Tongue (tissue), 2 donors: ENCODE measurements around the gene GPAT2. TPM values are rescaled to one million over a fixed set of nuclear protein-coding genes. Genes with fewer than 3 reads are reported as not detected.
"Not testable (repeated sequence)": the region's sequence is repeated elsewhere in the genome, so short reads cannot be mapped to it uniquely, and the experiment has no call there.

Source experiments
- DNase-seq: peaks from one replicate; pipeline ENCODE4 v3.0.0-alpha.2; 2015
- total RNA-seq: library from RNA; depleted of rRNA; stranded (reverse); fragments of >200 nt; gene quantifications from one replicate; pipeline ENCODE4 v1.2.3, GENCODE V29; 2014

Gene GPAT2
- total RNA-seq, 1 donor from 2014 or later: 2.8 TPM

DNA sequence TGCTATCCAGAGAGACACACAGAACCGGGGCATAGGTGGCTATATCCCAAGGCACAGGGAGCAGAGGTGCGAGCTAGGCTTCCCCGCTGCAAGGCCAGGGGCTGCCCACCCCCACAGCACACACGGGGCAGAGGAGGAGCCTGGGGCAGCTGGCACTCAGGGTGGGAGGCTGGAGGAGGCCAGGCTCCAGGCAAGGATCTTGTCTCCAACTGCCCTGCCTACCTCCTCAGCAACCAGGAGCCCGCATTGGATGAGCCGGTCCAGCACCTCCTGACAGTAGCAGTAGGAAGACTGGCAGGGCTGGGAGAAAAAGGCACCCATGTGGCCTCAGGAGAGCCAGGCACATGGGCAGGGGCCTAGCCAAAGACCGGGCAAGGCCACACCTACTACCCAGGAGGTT, 11.0 kb downstream of the GPAT2 start:
- DNase-seq: not testable (repeated sequence)

DNA sequence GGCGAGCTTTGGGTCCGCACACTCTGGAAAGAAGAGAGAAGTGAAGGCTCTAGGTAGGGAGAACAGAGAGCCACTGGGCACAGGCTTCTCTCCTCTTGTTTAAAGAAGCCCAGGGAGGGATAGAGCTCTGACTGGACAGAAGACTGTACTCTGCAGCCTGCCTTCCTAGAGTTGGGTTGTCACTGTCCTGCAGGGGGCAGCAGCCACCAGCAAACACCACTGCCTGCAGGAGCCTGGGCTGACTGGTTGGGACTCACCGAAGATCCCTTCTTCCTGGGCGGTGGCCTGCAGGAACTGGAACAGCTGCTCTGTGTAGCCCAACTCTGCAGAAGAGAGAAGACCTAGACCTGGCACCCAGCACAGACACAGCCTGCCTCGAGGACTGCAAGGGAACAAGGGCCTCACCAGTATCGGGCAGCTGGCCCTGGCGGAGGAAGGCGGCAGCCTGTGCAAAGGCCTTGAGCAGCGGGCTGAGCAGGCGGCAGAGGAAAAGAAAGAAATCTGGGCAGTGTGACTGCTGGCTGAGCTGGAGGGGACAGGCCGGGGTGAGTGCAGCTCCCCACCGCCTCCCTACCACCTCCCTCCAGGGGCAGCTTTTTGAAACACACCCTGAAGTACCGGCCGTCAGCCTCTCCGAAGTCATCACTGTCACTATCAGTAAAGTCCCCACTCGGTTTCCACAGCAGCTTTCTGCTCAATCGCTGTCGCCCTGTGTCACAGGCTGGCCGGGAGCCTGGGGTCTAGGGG, 11.8 kb downstream of the GPAT2 start:
- peak; percentile 95 for DNase-seq

DNA sequence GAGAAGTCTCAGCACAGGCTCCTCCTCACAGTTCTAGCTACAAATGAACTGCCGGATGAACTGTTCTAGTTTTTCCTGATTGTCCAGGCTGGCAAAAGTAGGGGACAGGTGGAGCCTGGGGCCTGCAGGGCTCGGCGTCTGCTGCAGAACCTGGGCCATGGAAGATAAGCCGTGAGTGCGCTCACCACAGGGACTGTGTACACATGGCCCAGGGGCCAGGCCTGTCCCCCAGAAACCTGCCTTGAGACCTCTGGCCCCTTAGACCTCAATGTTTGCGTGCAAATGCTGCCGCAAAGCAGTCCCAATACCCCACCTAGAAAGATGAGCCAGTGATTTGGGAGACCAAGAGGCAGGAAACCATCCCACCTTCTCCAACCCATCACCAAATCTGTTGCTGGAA, 12.6 kb downstream of the GPAT2 start:
- DNase-seq: not testable (repeated sequence)

DNA sequence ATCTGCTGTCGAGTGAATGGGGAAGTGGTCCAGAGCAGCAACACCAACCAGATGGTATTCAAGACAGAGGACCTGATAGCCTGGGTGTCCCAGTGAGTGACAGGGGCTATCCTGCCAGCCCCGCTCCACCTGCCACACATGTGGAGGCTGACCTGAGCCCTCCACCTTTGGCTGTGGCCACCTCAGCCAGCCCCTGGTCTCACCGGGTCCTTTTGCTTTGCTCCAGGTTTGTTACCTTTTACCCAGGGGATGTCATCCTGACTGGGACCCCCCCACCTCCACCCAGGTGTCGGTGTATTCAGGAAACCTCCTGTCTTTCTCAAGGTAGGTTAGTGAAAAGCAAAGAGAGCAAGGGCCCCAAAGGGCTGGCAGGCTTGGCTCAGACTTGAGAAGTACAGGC, 13.6 kb downstream of the GPAT2 start:
- not testable (repeated sequence) for DNase-seq

DNA sequence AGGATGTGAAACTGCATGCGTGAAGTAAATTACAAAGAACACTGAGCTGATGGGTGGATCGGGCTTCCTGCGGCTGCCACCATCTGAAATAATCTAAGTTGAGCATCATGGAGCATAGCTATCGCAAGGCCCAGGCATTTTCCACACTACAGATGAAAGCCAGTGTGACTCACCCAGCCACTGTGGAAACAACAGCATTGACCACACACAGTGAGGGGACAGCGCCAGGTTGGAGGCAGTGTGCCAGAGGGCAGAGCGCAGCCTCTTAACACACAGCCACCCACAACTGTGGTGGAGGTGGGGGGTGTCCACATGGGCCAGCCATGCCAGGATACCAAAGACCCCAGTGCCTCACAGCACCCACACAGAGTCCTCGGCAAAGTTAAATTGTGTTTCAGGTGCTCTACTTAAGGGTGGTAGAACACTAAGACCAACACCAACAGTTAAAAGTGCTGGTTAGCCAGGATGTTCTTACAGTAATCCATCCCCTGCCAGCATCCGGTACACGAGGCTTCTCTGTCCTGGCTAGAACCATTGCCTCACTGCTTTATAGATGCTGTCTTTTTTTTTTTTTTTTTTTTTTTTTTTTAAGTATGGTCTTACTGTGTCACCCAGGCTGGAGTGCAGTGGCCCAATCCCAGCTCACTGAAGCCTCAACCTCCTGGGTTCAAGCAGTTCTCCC, 14.7 kb downstream of the GPAT2 start:
- not testable (repeated sequence) for DNase-seq

DNA sequence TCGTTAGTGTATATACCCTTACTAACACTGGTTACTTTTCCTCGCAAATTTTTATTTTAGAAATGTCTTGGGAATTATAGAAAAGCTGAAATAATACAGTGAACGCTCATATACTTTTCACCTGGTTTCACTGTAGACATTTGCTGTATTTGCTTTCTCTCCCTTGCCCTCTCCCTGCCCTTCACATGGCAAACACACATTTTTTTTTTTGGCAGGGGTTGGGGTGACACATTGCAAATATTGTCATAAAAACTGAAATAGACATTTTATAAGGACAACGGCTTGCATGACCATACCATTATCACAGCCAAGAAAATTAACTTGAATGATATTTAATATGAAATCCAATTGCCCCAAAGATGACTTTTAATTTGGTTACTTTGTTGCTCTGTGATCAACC, 18.4 kb downstream of the GPAT2 start:
- not testable (repeated sequence) for DNase-seq

DNA sequence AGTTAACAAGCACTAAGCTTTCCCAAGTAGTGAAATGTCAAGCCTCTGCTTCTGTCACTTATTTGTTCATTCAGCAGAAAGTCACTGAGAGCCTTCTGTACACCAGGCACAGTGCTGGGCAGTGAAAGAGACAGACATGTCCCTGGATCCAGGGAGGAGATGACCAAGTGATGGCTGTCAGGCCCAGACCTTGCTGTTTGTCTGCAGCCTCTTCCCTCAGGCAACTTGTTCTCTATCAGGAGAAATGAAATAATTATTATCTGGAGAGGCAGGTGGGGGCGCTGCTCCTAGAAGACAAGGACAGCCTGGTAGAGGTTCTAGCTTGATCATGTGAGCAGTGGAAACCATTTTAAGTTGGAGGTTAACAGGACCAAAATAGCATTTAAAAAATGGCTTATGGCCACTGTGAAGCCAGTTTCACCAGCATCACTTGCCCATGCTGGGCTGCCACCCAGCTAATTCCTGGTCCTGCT, 21.9 kb downstream of the GPAT2 start:
- DNase-seq: not testable (repeated sequence)

DNA sequence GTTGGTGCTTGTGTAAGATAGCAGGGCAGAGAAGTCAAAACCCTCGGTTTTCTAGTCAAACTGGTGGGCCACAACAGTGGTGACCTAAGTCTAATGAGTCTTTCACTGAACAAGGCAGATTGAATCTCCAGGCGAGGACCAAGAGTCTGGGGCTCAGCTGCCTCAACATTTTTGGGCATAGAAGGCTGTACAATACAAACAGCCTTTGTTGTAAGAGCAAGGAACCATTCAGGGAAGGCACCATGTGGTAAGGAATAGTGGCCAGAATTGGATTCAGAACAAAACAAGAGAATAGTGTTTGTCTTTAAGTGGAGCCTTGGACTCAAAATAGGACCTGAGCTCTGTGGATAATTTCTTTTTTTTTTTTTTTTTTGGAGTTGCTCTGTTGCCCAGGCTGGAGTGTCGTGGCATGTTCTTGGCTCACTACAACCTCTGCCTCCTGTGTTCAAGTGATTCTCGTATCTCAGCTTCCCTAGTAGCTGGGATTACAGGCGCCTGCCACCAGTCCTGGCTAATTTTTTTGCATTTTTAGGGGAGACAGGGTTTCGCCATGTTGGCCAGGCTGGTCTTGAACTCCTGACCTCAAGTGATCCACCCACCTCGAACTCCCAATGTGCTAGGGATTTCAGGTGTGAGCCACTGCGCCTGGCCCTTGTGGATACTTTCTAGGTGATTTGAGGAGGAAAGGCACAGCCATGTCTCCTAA, 22.5 kb downstream of the GPAT2 start:
- peak; percentile 36 for DNase-seq

DNA sequence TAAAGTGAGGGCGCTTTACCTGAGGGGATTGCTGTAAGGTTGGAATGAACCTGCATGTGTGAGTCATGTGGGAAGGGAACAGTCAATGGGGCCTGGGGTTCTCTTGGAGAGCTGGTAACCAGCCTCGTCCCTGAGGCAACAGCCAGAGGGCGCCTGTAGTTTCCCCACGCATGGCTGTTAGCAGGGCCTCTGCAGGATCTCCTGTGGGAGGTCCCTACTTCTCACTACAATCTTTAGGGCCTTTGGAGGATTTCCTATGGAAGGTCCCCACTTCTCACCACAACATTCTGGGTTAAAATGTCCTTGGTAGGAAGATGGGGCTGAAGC, 23.6 kb downstream of the GPAT2 start:
- peak; percentile 13 for DNase-seq

DNA sequence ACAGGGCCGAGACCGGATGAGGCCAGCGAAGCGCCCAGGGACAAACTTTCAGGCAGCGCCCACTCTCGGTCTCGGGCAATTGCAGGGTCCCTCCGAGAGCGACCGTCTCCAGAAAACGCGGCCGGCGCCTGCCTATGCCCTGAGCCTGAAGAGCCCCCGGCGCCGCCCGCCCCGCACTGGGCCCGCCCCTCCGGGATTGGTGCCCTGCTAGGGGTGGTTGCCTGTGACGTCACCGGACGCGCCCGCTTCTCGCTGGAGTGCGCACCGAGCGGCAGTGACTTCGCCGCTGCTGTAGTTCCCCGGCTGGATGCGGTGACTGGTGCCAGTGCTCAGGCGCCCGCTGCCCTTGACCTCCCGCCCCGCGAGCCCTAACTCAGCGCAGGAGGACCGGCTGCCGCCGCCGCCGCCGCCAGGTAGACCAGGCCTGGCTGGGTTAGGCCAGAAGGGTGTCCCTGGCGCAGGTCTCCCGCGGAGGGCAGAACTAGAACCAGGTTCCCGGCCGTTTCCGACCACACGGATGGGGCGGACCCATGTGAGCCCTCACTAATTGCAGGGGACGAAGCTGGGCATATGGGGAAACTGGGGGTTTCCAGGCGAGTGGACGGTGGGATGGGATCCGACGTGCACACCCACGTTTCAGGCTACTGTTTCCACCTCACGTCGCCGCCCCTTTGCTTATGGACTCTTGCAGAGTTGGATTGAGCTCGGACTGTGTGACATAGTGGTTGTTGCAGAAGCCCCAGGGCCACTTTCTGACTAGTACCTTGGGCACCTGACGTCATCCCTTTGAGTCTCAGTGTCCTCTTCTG, 24.2 kb downstream of the GPAT2 start:
- peak; percentile 96 for DNase-seq

DNA sequence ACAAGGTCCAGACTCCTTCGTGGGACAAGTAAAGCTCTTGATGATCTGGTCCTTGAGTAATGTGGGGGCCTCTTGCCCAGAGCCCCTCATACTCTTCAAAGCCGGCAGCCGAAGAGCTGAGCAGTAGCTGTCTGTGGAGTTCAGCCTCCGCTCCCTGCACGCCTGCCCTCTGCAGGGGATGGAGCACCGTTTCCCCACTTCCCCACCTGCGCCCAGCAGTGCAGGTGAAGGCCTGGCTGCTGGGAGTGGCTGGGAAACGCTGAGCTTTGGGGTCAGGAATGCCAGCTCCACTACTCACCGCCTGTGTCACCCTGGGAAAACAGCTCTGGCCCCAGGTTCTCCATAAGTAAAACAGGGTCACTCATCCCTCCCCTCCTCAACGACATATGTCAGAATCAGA, 24.9 kb downstream of the GPAT2 start:
- peak; percentile 18 for DNase-seq

DNA sequence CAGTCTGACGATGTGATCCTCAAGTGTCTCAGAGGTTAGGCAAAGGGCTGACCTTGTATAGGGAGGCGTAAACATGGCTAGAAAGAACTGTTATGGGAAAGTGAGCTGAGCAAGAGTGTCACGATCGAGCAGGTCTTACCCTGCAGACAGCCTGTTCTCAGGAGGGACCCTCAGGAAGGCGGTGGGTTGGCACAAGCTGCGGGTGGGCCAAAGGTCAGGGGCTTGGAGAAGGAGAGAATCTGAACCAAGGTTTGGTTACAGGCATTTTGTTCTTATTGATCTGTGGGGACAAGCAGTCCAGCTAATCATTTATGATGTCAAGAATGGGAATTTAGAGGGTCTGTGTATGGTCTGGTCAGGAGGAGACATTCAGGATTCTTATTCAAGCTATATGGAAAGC, 26.7 kb downstream of the GPAT2 start:
- DNase-seq: not testable (repeated sequence)

DNA sequence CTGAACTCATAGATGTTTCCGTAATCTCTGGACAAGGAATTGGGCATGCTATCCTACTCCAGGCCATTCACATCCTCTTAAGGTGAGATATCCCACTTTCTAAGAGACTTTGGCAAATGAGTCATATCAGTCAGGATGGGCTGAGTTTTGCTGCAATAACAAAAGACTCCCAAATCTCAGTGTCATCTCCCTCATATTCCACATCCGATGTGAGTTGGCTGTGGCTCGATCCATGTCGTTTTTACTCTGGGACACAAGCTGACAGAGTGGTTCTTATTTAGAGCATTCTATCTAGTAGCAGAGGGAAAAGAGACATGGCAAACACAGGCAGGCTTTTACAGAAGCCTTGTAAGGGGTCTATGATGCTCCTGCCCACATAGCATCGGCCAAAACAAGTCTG, 28.5 kb downstream of the GPAT2 start:
- DNase-seq: not testable (repeated sequence)

DNA sequence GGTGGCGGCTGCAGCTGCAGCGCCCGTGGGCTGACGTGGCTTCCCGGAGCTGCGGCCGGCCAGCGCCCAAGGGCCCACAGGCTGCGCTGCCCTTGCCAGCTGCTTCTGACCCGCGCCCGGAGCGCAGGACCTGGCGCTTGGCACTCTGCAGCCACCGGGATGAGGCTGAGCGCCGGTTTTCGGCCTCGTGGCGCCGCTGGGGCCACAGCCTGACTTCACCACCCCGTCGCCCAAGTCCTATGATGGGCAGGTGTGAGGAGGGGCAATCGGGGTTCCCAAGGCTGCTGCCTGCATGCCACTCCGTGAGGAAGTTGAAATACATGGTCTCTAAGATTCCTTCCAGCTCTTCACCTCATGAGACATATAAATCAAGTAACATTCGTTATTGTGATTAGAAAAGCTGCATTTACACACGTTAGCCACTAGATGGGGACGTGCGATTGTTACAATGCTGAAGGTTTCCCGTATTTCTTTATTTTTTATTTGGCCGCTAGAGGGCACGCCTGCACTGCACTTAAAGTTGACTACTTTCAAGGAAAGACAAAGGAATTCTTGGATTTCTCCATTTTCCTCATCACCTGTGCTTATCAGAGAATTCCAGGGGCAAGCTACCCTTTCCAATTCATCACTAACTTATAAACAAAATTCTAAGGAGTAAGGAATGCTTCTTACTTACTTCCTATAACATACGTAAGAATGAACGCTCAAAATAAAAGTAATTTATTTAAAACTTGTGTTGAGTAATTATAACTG, 42.0 kb downstream of the GPAT2 start:
- DNase-seq: peak; percentile 58

DNA sequence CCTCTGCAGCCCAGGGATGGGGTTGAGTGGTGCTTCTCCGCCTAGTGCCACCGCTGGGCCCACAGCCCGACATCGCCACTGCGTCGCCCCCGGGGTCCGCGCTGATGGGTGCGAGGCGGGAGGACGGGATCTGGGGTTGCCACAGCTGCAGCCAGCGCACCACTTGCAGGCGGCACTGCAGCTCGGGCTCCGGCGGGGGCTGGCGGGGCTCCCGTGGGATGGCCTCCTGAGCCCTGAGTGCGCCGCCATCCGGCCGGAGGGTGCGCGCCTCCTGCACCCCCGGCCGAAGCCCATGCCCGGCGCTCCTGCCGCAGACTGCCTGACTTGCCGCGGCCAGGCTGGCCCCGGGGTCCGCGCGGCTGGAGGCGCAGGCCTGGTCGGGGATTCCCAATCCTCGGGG, 42.6 kb downstream of the GPAT2 start:
- not testable (repeated sequence) for DNase-seq

DNA sequence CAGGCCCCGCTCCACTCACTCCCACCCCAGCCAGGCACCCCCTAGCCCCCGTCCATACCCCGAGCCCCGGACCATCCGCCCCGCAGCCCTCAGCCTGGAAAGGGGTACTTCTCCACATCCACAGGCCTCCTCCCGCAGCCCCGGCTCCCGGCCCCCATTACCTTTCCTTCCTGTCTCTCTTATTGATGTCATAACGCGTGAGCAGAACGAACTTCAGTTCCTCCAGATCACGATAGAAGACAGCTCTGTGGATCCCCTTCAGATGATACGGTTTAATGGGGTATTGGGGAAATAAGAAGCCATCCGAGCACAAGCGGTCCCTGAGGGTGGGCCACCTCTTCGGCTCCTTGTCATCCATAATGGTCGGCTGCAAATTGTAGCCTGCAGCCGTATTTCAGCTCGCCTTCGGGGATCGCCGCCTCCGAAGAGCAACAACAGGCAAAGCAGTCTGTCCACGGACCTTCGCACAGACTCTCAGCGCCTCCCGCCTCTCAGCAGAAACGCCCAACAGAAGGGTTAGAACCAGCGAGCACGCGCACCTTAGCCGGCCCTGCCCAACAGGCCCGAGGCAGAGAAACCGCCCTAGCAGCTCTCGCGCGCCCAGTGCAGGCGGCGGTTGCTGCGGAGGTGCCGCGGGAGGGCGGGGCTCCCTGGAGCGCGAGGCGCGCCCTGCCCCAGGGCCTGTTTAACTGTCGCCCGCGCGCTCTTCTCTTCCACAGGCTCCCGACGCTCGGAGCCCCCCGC, 43.2 kb downstream of the GPAT2 start, which contains the start of gene ANKRD36C:
Gene ANKRD36C (minus strand): TSS at position 474 of the 744 bp plus-strand sequence. CDS start 116 bp downstream, at position 358.
- peak; percentile 46 for DNase-seq

DNA sequence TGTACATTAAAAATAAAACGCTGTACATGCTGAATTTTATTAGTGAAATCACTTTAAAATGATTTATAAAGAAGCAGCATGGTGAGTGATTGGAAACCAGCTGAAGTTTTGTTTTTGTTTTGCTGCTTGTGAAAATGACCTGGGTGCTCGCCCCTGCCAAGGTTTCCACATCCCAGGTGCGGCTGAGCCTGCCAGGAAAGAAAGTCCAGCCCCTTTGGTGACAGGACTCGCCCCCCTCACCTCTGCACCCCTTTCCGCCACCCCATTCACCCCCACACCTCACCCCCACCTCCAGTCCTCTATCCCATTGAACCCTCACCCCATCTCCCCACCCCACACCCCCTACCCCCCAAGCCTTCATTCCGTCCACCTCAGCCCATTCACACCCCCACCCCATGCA, 43.8 kb downstream of the GPAT2 start:
- DNase-seq: not testable (repeated sequence)
